Mesenchymal stem cell (in vitro differentiated cells and primary cell): Measurements from ENCODE around the gene TGFA.

Experiments
- DNase-seq: peaks from one replicate; pipeline ENCODE4 v3.0.0-alpha.2; 2013
- H2AFZ ChIP-seq: one replicate; pipeline ENCODE4 v1.6.1; 2013; ENCODE audit warnings: low read depth, mild to moderate bottlenecking, control low read depth, inconsistent platforms, low read length, moderate library complexity
- H2AK5ac ChIP-seq: 2 replicates; pipeline ENCODE4 v1.6.1; 2013; ENCODE audit warnings: low read length, moderate library complexity, mild to moderate bottlenecking, inconsistent platforms; ENCODE audit not compliant: severe bottlenecking
- H2BK120ac ChIP-seq: one replicate; pipeline ENCODE4 v1.6.1; 2013; ENCODE audit warnings: low read depth, mild to moderate bottlenecking, inconsistent platforms, low read length, moderate library complexity
- H2BK12ac ChIP-seq, 2 experiments: one replicate each; pipeline ENCODE4 v1.6.1; 2013; ENCODE audit warnings: inconsistent platforms in 2 of 2, low read length in 2 of 2, mild to moderate bottlenecking in 2 of 2, moderate library complexity in 2 of 2, control low read depth in 1 of 2
- H2BK15ac ChIP-seq: one replicate; pipeline ENCODE4 v1.6.1; 2013; ENCODE audit warnings: mild to moderate bottlenecking, low read depth, inconsistent platforms; ENCODE audit not compliant: poor library complexity, severe bottlenecking
- H2BK5ac ChIP-seq: 2 replicates; pipeline ENCODE4 v1.6.1; 2013; ENCODE audit warnings: low read depth, mild to moderate bottlenecking, low read length, control low read depth, inconsistent platforms; ENCODE audit not compliant: poor library complexity, severe bottlenecking
- H3K14ac ChIP-seq, 2 experiments: one replicate each; pipeline ENCODE4 v1.6.1; 2013; ENCODE audit warnings: inconsistent platforms in 2 of 2, low read length in 2 of 2, control low read depth in 1 of 2, mild to moderate bottlenecking in 1 of 2, moderate library complexity in 1 of 2
- H3K18ac ChIP-seq, 2 experiments: one replicate each; pipeline ENCODE4 v1.6.1; 2013; ENCODE audit warnings: inconsistent platforms in 2 of 2, low read length in 2 of 2, control low read depth in 1 of 2, low read depth in 1 of 2, mild to moderate bottlenecking in 1 of 2
- H3K23ac ChIP-seq, 2 experiments: one replicate each; pipeline ENCODE4 v1.6.1; 2013; ENCODE audit warnings: inconsistent platforms in 2 of 2, low read length in 2 of 2, mild to moderate bottlenecking in 2 of 2, moderate library complexity in 2 of 2, control low read depth in 1 of 2
- H3K27ac ChIP-seq: 2 replicates; pipeline ENCODE4 v1.5.1; 2013; ENCODE audit warnings: mild to moderate bottlenecking, moderate library complexity, low read length, control low read depth, inconsistent platforms; ENCODE audit not compliant: poor library complexity, severe bottlenecking
- H3K27me3 ChIP-seq, 2 experiments: 2 replicates each; pipeline versions ENCODE4 v1.6.1 to v1.7.0; 2013; ENCODE audit warnings: low read length in 2 of 2, mild to moderate bottlenecking in 2 of 2, moderate library complexity in 2 of 2, control low read depth in 1 of 2, inconsistent platforms in 1 of 2; ENCODE audit not compliant: control insufficient read depth in 1 of 2, insufficient read depth in 1 of 2
- H3K36me3 ChIP-seq, 2 experiments: 2 replicates each; pipeline versions ENCODE4 v1.6.1 to v1.7.0; 2013; ENCODE audit warnings: low read length in 2 of 2, control low read depth in 1 of 2, inconsistent platforms in 1 of 2, low read depth in 1 of 2, mild to moderate bottlenecking in 1 of 2; ENCODE audit not compliant: insufficient read depth in 2 of 2, control insufficient read depth in 1 of 2
- H3K4ac ChIP-seq, 2 experiments: one replicate each; pipeline ENCODE4 v1.6.1; 2013; ENCODE audit warnings: inconsistent platforms in 2 of 2, low read length in 2 of 2, mild to moderate bottlenecking in 2 of 2, moderate library complexity in 2 of 2, control low read depth in 1 of 2, low read depth in 1 of 2
- H3K4me1 ChIP-seq: 2 replicates; pipeline ENCODE4 v1.6.1; 2013; ENCODE audit warnings: low read depth, low read length, control low read depth; ENCODE audit not compliant: control insufficient read depth, insufficient read depth
- H3K4me2 ChIP-seq: 2 replicates; pipeline ENCODE4 v1.6.1; 2013; ENCODE audit warnings: low read length, mild to moderate bottlenecking, inconsistent platforms; ENCODE audit not compliant: poor library complexity, severe bottlenecking
- H3K4me3 ChIP-seq, 2 experiments: 2 replicates each; pipeline versions ENCODE4 v1.5.1 to v1.7.0; 2013; ENCODE audit warnings: low read length in 2 of 2, mild to moderate bottlenecking in 2 of 2, control low read depth in 1 of 2, low read depth in 1 of 2; ENCODE audit not compliant: insufficient read depth in 1 of 2
- H3K79me1 ChIP-seq: replicated peaks from 2 replicates; pipeline ENCODE4 v1.6.1; 2013; ENCODE audit warnings: mild to moderate bottlenecking, control low read depth, low read length, inconsistent platforms; ENCODE audit not compliant: poor library complexity, severe bottlenecking
- H3K9ac ChIP-seq: 2 replicates; pipeline ENCODE4 v1.7.0; 2013; ENCODE audit warnings: mild to moderate bottlenecking, low read length, moderate library complexity
- H3K9me3 ChIP-seq: 2 replicates; pipeline ENCODE4 v1.7.0; 2013; ENCODE audit warnings: mild to moderate bottlenecking, low read length; ENCODE audit not compliant: control insufficient read depth
- H4K8ac ChIP-seq: one replicate; pipeline ENCODE4 v1.6.1; 2013; ENCODE audit warnings: inconsistent platforms, mild to moderate bottlenecking, low read length, moderate library complexity
- H4K91ac ChIP-seq: one replicate; pipeline ENCODE4 v1.6.1; 2013; ENCODE audit warnings: mild to moderate bottlenecking, low read length, inconsistent platforms
- WGBS: methylation state at CpG from one replicate; pipeline ENCODE4 v1.1.7; 2013; ENCODE audit warnings: mixed read lengths; 5-methylcytosine and 5-hydroxymethylcytosine counted together

TGFA gene

GRCh38 chr2:70498054-70498453 lies 55.6 kb downstream of the TGFA start:
- Histone ChIP-seq H2AK5ac (no peak overlapping the region), H3K4me3 (no peak overlapping the region), H3K9ac (no peak overlapping the region), H3K9me3 (no peaks in the 10 kb centered on the region), H2BK12ac (no peak overlapping the region), H3K4me1 (no peaks in the 10 kb centered on the region), H3K23ac (no peak overlapping the region), H3K79me1 (no peaks in the 10 kb centered on the region), H2BK15ac (no peak overlapping the region), H3K27me3 (peaks cover 44 to 45% of the 10 kb centered on the region in 2 experiments), H3K36me3 (no peaks in the 10 kb centered on the region), H3K14ac (no peak overlapping the region), H2BK120ac (no peak overlapping the region), H3K18ac (no peak overlapping the region), H3K4me2 (no peak overlapping the region), H3K27ac (no peak overlapping the region), H2BK5ac (no peak overlapping the region), H4K8ac (no peak overlapping the region), H2AFZ (no peak overlapping the region), H3K4ac (no peak overlapping the region), H4K91ac (no peak overlapping the region)
- no peak for DNase-seq

- no peak overlapping the region for H2AK5ac ChIP-seq
- no peak overlapping the region for H2BK12ac ChIP-seq
- H2BK120ac ChIP-seq = no peak overlapping the region
- H3K23ac ChIP-seq = no peak overlapping the region
- no peak overlapping the region for H3K4ac ChIP-seq
- no peak overlapping the region for H4K8ac ChIP-seq
- H3K27ac ChIP-seq = no peak overlapping the region
- no peak overlapping the region for H4K91ac ChIP-seq
- H3K36me3 ChIP-seq = no peaks in the 10 kb centered on the region
- no peak overlapping the region for H3K4me2 ChIP-seq
- no peak overlapping the region for H3K18ac ChIP-seq
- H3K79me1 ChIP-seq = no peaks in the 10 kb centered on the region
- no peaks in the 10 kb centered on the region for H3K4me1 ChIP-seq
- H2AFZ ChIP-seq = no peak overlapping the region
- WGBS = 71% methylated on average over 5 of the region's 5 CpGs
- H3K9ac ChIP-seq = no peak overlapping the region
- no peak overlapping the region for H2BK15ac ChIP-seq
- no peak overlapping the region for H3K4me3 ChIP-seq
- H3K27me3 ChIP-seq = peaks cover 47 to 49% of the 10 kb centered on the region in 2 experiments
- H3K9me3 ChIP-seq = no peaks in the 10 kb centered on the region
- H2BK5ac ChIP-seq = no peak overlapping the region
- DNase-seq = no peak
- H3K14ac ChIP-seq = no peak overlapping the region
Observed at GRCh38 chr2:70496819-70497218, 56.8 kb downstream of the TGFA start.

DNA sequence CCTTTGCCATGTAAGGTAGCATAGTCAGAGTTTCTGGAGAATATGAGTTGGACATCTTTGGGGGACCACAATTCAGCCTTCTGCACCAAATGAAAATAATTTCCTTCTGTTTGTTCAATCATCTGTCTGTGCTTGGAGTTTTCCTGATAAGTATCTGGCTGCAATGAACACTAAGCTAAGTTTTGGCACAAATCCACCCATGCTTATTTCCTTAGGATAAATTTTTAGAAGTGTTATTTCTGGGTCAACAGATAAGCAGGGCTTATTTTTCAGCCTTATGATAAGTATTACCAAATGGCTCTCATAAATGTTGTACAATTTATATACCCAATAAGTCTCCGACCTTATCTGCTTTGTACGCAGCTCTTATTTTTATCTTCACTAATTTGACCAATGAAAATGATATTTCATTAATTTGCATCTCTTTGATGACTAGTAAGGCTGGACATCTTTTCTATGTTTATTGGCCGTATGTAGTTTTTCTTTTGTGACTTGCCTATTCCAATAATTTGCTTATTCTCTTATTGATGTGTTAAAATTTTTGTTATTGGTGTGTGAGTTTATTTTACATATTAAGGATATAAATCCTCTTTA lies 59.2 kb downstream of the TGFA start:
- no peaks in the 10 kb centered on the region for H3K9me3 ChIP-seq
- DNase-seq = no peak
- no peak overlapping the region for H2BK5ac ChIP-seq
- H3K4ac ChIP-seq = no peak overlapping the region
- H3K9ac ChIP-seq = no peak overlapping the region
- H4K91ac ChIP-seq = no peak overlapping the region
- H3K4me2 ChIP-seq = no peak overlapping the region
- H3K4me3 ChIP-seq = no peak overlapping the region
- no peak overlapping the region for H4K8ac ChIP-seq
- no peaks in the 10 kb centered on the region for H3K79me1 ChIP-seq
- H3K27me3 ChIP-seq = peaks cover 49 to 58% of the 10 kb centered on the region in 2 experiments
- no peak overlapping the region for H2AK5ac ChIP-seq
- no peak overlapping the region for H3K23ac ChIP-seq
- H3K36me3 ChIP-seq = no peaks in the 10 kb centered on the region
- no CpG with 5 or more reads among the region's 3 CpGs for WGBS
- no peak overlapping the region for H3K27ac ChIP-seq
- no peak overlapping the region for H2BK12ac ChIP-seq
- no peak overlapping the region for H2BK15ac ChIP-seq
- no peak overlapping the region for H3K18ac ChIP-seq
- no peak overlapping the region for H2AFZ ChIP-seq
- no peaks in the 10 kb centered on the region for H3K4me1 ChIP-seq
- no peak overlapping the region for H3K14ac ChIP-seq
- no peak overlapping the region for H2BK120ac ChIP-seq

DNA sequence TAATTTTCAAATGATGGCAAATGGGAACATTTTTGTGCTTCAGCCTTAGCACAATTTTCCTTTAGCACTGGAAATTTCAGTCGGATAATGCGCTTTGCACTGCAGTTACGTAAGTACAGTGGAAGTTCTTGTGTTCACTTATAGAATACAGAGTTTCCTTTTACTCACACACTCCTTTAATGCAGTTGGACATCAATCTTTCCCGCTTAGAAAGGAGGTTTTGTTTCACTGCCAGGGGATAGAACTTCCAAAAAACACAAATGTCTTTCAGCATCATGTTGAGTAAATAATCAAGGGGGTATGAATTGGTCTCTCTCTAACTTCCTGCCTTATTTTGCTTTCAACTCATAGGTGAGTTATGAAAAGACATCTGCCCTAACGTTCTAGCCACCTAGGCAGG lies 63.2 kb downstream of the TGFA start:
- Histone ChIP-seq H2BK5ac (no peak overlapping the region), H3K79me1 (no peaks in the 10 kb centered on the region), H3K9ac (no peak overlapping the region), H3K36me3 (no peaks in the 10 kb centered on the region), H3K4me2 (no peak overlapping the region), H2AFZ (no peak overlapping the region), H4K91ac (no peak overlapping the region), H2BK12ac (no peak overlapping the region), H2AK5ac (no peak overlapping the region), H3K23ac (no peak overlapping the region), H3K18ac (no peak overlapping the region), H3K27ac (no peak overlapping the region), H3K9me3 (no peaks in the 10 kb centered on the region), H3K4me3 (no peak overlapping the region), H2BK15ac (no peak overlapping the region), H3K4me1 (no peaks in the 10 kb centered on the region), H3K4ac (no peak overlapping the region), H4K8ac (no peak overlapping the region), H3K14ac (no peak overlapping the region), H2BK120ac (no peak overlapping the region), H3K27me3 (peaks cover 38 to 51% of the 10 kb centered on the region in 2 experiments)
- no peak for DNase-seq
- 82% methylated on average over 4 of the region's 5 CpGs for WGBS
